ENCODE measurements around the gene TBC1D16. TPM values are rescaled to one million over a fixed set of nuclear protein-coding genes. Genes with fewer than 3 reads are reported as not detected.

TBC1D16 gene, protein sequence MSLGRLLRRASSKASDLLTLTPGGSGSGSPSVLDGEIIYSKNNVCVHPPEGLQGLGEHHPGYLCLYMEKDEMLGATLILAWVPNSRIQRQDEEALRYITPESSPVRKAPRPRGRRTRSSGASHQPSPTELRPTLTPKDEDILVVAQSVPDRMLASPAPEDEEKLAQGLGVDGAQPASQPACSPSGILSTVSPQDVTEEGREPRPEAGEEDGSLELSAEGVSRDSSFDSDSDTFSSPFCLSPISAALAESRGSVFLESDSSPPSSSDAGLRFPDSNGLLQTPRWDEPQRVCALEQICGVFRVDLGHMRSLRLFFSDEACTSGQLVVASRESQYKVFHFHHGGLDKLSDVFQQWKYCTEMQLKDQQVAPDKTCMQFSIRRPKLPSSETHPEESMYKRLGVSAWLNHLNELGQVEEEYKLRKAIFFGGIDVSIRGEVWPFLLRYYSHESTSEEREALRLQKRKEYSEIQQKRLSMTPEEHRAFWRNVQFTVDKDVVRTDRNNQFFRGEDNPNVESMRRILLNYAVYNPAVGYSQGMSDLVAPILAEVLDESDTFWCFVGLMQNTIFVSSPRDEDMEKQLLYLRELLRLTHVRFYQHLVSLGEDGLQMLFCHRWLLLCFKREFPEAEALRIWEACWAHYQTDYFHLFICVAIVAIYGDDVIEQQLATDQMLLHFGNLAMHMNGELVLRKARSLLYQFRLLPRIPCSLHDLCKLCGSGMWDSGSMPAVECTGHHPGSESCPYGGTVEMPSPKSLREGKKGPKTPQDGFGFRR
- total RNA-seq (10 to 100 TPM; 16.7 to 25.9 TPM), polyA plus RNA-seq (ENCODE audit: insufficient read length in 2 of 2) (10 to 100 TPM; 36.4 to 38.8 TPM)
- long read RNA-seq, donor 1, full-length matches to known transcripts: 1 of 12 reads
- long read RNA-seq, donor 1, partial matches to known transcripts: 11 of 12 reads
- long read RNA-seq, donor 1, other reads (novel, unspliced or antisense): 0 of 12 reads
- long read RNA-seq, donor 2: 0 reads
- long read RNA-seq, donor 3, full-length matches to known transcripts: 1 of 1 reads
- long read RNA-seq, donor 3, partial matches to known transcripts: 0 of 1 reads
- long read RNA-seq, donor 3, other reads (novel, unspliced or antisense): 0 of 1 reads
- long read RNA-seq, donor 4: 0 reads

DNA sequence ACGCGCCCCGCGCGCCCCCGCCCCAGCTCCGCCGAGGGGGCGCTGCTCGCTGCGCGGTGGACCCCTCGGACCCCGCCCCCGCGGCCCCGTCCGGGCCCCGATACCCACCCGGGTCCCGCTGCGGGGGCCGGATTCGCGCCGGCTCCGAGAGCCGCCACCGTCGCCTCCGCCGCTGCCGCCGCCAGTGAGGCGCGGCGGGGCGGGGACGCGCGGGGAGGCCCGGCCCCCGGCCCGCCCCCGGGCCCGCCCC, at the start of gene TBC1D16:
Gene TBC1D16 (minus strand): TSS at position 186 of the 250 bp plus-strand sequence. CDS start 22,325 bp downstream, outside the sequence.
- Histone ChIP-seq H3K27me3 (ENCODE audit: control insufficient read depth, insufficient read depth, low read length) (no peaks in the 10 kb centered on the region), H3K27ac (ENCODE audit: low read depth, low read length) (peak within 1 kb of the TSS; percentile 85), H3K36me3 (ENCODE audit: control insufficient read depth, insufficient read depth, low read length) (peaks cover 13% of the 10 kb centered on the region), H3K4me1 (ENCODE audit: control insufficient read depth, insufficient read depth, low read length) (peaks cover 32% of the 10 kb centered on the region), H3K9me3 (ENCODE audit: control insufficient read depth, insufficient read depth, low read length) (no peaks in the 10 kb centered on the region), H3K4me3 (ENCODE audit: low read depth, low read length) (peak within 1 kb of the TSS; percentile 86)
- no peak for DNase-seq (ENCODE audit: low read depth in 4 of 6, low spot score in 6 of 6)
- 0% methylated on average over 39 of the region's 46 CpGs for WGBS (ENCODE audit: insufficient coverage)

GRCh38 chr17:80084773-80085172, 49.1 kb upstream of the TBC1D16 start:
- Histone ChIP-seq H3K4me1 (ENCODE audit: control insufficient read depth, insufficient read depth, low read length) (peaks cover 10% of the 10 kb centered on the region), H3K27ac (ENCODE audit: low read depth, low read length) (no peak overlapping the region), H3K9me3 (ENCODE audit: control insufficient read depth, insufficient read depth, low read length) (no peaks in the 10 kb centered on the region), H3K27me3 (ENCODE audit: control insufficient read depth, insufficient read depth, low read length) (no peaks in the 10 kb centered on the region), H3K36me3 (ENCODE audit: control insufficient read depth, insufficient read depth, low read length) (peaks cover 54% of the 10 kb centered on the region), H3K4me3 (ENCODE audit: low read depth, low read length) (no peak overlapping the region)
- WGBS (ENCODE audit: insufficient coverage): 90% methylated on average over 15 of the region's 15 CpGs
- no peak for DNase-seq (ENCODE audit: low read depth in 4 of 6, low spot score in 6 of 6)

DNA sequence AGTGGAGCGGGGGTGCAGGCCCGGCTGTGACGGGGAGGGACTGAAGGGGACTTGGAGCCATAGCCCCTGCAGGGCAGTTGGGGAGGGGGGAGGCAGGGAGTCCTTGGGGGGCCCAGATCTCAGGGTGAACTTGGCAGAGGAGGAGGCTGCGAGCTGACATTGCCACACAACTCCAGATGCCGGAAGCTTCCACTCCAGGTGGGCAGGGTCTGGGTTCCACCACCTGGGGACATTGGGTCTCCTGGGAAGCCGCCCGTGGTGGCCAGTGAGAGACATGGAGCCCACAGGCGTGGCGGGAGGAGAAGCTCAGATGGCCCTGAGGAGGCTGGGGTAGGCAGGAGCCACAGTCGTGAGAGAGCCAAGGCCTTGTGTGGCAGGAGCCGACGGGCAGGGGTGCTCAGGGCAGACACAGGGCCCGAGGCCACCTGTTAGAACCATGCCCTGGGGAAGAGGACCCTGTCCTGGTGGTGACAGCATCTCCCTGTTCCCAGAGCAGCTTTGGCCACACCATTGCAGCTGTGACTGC, 47.5 kb upstream of the TBC1D16 start:
- Histone ChIP-seq H3K4me3 (ENCODE audit: low read depth, low read length) (no peak overlapping the region), H3K27me3 (ENCODE audit: control insufficient read depth, insufficient read depth, low read length) (no peaks in the 10 kb centered on the region), H3K36me3 (ENCODE audit: control insufficient read depth, insufficient read depth, low read length) (peaks cover 49% of the 10 kb centered on the region), H3K27ac (ENCODE audit: low read depth, low read length) (no peak overlapping the region), H3K4me1 (ENCODE audit: control insufficient read depth, insufficient read depth, low read length) (peaks cover 10% of the 10 kb centered on the region), H3K9me3 (ENCODE audit: control insufficient read depth, insufficient read depth, low read length) (no peaks in the 10 kb centered on the region)
- WGBS (ENCODE audit: insufficient coverage): 87% methylated on average over 13 of the region's 13 CpGs
- DNase-seq (ENCODE audit: low read depth in 4 of 6, low spot score in 6 of 6): no peak

DNA sequence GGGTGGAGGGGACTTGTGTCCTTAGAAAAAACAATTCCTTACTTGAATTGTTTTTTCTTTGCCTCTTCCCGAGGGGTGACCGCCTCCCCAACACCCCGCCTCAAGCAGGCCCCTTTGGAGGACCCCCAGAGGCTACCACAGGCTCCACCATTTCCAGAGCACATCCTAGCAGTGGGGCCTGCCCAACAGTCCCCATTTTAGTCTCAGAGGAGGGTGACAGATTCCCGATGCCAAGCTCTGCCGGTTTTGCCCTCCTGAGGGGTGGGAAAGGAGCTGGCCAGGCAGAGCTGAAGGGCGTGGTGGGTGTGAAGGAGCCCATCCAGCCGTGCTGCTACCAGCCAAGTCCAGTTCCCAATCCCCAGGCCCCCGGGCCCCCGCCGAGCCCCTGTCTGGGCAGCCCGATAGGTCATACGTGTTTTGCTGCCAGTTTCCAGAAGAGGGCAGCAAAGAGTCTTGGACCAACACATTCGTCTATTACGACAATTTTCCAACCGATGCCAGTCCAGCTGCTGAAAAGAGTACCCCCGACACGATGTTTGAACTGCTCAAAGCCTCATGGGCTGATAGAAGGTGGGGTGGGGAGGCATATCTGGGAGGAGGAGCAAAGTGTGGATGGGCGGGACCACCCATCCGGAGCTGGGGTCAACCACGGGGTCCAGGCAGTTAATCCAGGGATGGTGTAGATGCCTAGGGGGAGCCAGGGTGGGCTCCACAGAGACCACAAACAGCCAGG, 46.9 kb upstream of the TBC1D16 start:
- H3K36me3 ChIP-seq (ENCODE audit: control insufficient read depth, insufficient read depth, low read length): peaks cover 43% of the 10 kb centered on the region
- H3K9me3 ChIP-seq (ENCODE audit: control insufficient read depth, insufficient read depth, low read length): no peaks in the 10 kb centered on the region
- H3K4me1 ChIP-seq (ENCODE audit: control insufficient read depth, insufficient read depth, low read length): peaks cover 10% of the 10 kb centered on the region
- no peak overlapping the region for H3K4me3 ChIP-seq (ENCODE audit: low read depth, low read length)
- 5% methylated on average over 10 of the region's 20 CpGs for WGBS (ENCODE audit: insufficient coverage)
- H3K27me3 ChIP-seq (ENCODE audit: control insufficient read depth, insufficient read depth, low read length): no peaks in the 10 kb centered on the region
- no peak overlapping the region for H3K27ac ChIP-seq (ENCODE audit: low read depth, low read length)
- DNase-seq (ENCODE audit: low read depth in 4 of 6, low spot score in 6 of 6): peak in 3 of 6 donors; percentile 49 to 91 (median 84)

- DNase-seq (ENCODE audit: low read depth in 4 of 6, low spot score in 6 of 6): no peak
- Histone ChIP-seq H3K27me3 (ENCODE audit: control insufficient read depth, insufficient read depth, low read length) (no peaks in the 10 kb centered on the region), H3K4me1 (ENCODE audit: control insufficient read depth, insufficient read depth, low read length) (peaks cover 10% of the 10 kb centered on the region), H3K9me3 (ENCODE audit: control insufficient read depth, insufficient read depth, low read length) (no peaks in the 10 kb centered on the region), H3K27ac (ENCODE audit: low read depth, low read length) (no peak overlapping the region), H3K4me3 (ENCODE audit: low read depth, low read length) (no peak overlapping the region), H3K36me3 (ENCODE audit: control insufficient read depth, insufficient read depth, low read length) (peaks cover 34% of the 10 kb centered on the region)
- WGBS (ENCODE audit: insufficient coverage): 82% methylated on average over 12 of the region's 14 CpGs
Measured at GRCh38 chr17:80081596-80081995, 45.9 kb upstream of the TBC1D16 start.

GRCh38 chr17:80080081-80080480, 44.4 kb upstream of the TBC1D16 start:
- no peak overlapping the region for H3K4me3 ChIP-seq (ENCODE audit: low read depth, low read length)
- H3K36me3 ChIP-seq (ENCODE audit: control insufficient read depth, insufficient read depth, low read length): peaks cover 21% of the 10 kb centered on the region
- no peaks in the 10 kb centered on the region for H3K9me3 ChIP-seq (ENCODE audit: control insufficient read depth, insufficient read depth, low read length)
- no peak overlapping the region for H3K27ac ChIP-seq (ENCODE audit: low read depth, low read length)
- H3K27me3 ChIP-seq (ENCODE audit: control insufficient read depth, insufficient read depth, low read length): no peaks in the 10 kb centered on the region
- peaks cover 10% of the 10 kb centered on the region for H3K4me1 ChIP-seq (ENCODE audit: control insufficient read depth, insufficient read depth, low read length)
- 90% methylated on average over 3 of the region's 6 CpGs for WGBS (ENCODE audit: insufficient coverage)
- no peak for DNase-seq (ENCODE audit: low read depth in 4 of 6, low spot score in 6 of 6)

GRCh38 chr17:80072410-80072809, 36.7 kb upstream of the TBC1D16 start:
- H3K36me3 ChIP-seq (ENCODE audit: control insufficient read depth, insufficient read depth, low read length): peaks cover 15% of the 10 kb centered on the region
- H3K4me1 ChIP-seq (ENCODE audit: control insufficient read depth, insufficient read depth, low read length): peaks cover 34% of the 10 kb centered on the region
- no peak overlapping the region for H3K4me3 ChIP-seq (ENCODE audit: low read depth, low read length)
- no peaks in the 10 kb centered on the region for H3K27me3 ChIP-seq (ENCODE audit: control insufficient read depth, insufficient read depth, low read length)
- DNase-seq (ENCODE audit: low read depth in 4 of 6, low spot score in 6 of 6): peak in 1 of 6 donors; percentile 50
- H3K9me3 ChIP-seq (ENCODE audit: control insufficient read depth, insufficient read depth, low read length): no peaks in the 10 kb centered on the region
- WGBS (ENCODE audit: insufficient coverage): 84% methylated on average over 5 of the region's 6 CpGs
- H3K27ac ChIP-seq (ENCODE audit: low read depth, low read length): no peak overlapping the region

DNA sequence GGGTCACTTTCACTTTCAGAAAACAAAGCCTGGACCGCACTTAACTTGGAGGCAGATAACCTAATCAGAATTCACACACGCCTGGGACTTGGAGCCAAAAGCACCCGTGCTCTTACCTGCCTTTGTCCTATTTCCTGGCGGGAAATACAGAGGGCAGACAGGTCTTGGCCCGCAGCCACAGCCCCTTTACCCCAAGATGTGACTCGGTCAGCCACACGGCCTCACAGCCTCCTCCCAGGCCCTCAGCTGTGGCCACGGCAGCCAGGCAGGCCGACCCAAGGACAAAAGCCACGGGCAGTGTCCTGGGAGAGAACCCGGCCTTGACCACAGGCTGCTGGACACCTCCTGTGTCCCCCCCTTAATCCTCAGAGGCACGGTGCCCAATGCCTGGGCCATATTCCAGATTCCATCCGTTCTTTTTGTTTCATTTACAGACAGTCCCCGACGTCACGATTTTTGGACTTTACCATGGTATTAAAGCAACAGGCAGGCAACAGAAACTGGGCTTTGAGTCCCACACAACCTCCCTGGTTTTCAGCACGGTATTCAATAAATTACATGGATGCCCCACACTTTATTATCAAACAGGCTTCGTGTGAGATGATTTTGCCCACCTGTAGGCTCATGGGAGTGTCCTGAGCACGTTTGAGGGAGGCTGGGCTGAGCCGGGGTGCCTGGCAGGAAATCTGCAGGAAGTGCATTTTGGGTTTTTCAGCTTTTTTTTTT, 35.6 kb upstream of the TBC1D16 start:
- peak overlapping the region; percentile 61 for H3K27ac ChIP-seq (ENCODE audit: low read depth, low read length)
- no peaks in the 10 kb centered on the region for H3K9me3 ChIP-seq (ENCODE audit: control insufficient read depth, insufficient read depth, low read length)
- no peaks in the 10 kb centered on the region for H3K27me3 ChIP-seq (ENCODE audit: control insufficient read depth, insufficient read depth, low read length)
- DNase-seq (ENCODE audit: low read depth in 4 of 6, low spot score in 6 of 6): peak; percentile 47 to 84 (median 65)
- no peak overlapping the region for H3K4me3 ChIP-seq (ENCODE audit: low read depth, low read length)
- peaks cover 34% of the 10 kb centered on the region for H3K4me1 ChIP-seq (ENCODE audit: control insufficient read depth, insufficient read depth, low read length)
- WGBS (ENCODE audit: insufficient coverage): 46% methylated on average over 17 of the region's 20 CpGs
- peaks cover 22% of the 10 kb centered on the region for H3K36me3 ChIP-seq (ENCODE audit: control insufficient read depth, insufficient read depth, low read length)

Measured in spinal cord (tissue), 10 donors.